Tibial artery (tissue), 4 donors: ENCODE data around the gene ARHGEF7.

ENCODE experiments used
- DNase-seq, 2 donors: peaks; one replicate each; pipeline ENCODE4 v3.0.0-alpha.2; 2019
- H3K27ac ChIP-seq, 2 donors: fragments of 200-600 bp; sonication (generic) in 1 of 2; 1 replicate in 1 of 2; 2 replicates in 1 of 2; pipeline ENCODE4 v1.5.1; 2018 to 2019; ENCODE audit warnings: mild to moderate bottlenecking in 1 of 2
- H3K27me3 ChIP-seq, 2 donors: fragments of 200-600 bp; sonication (generic) in 1 of 2; one replicate each; pipeline versions ENCODE4 v1.5.1 to v1.6.0; 2016 to 2019
- H3K36me3 ChIP-seq, 3 donors: fragments of 200-600 bp; sonication (generic) in 2 of 3; one replicate each; pipeline ENCODE4 v1.5.1; 2016 to 2019; ENCODE audit warnings: mild to moderate bottlenecking in 2 of 3
- H3K4me1 ChIP-seq, 4 donors: fragments of 200-600 bp; sonication (generic) in 2 of 4; 1 replicate in 3 of 4; 2 replicates in 1 of 4; pipeline ENCODE4 v1.5.1; 2016 to 2019
- H3K4me3 ChIP-seq, 2 donors: fragments of 200-600 bp; sonication (generic) in 1 of 2; 1 replicate in 1 of 2; 2 replicates in 1 of 2; pipeline ENCODE4 v1.5.1; 2018 to 2019; ENCODE audit warnings: mild to moderate bottlenecking in 2 of 2
- H3K9me3 ChIP-seq, 3 donors: fragments of 200-600 bp; sonication (generic) in 1 of 3; one replicate each; pipeline ENCODE4 v1.5.1; 2016 to 2019
- CTCF ChIP-seq, 2 experiments: fragments of 200-600 bp in 1 of 2; fragments of 450-650 bp in 1 of 2; IDR thresholded peaks; one replicate each; pipeline ENCODE4 v1.5.1; 2017 to 2019; ENCODE audit warnings: antibody characterized with exemption in 2 of 2, mild to moderate bottlenecking in 1 of 2, moderate library complexity in 1 of 2
- intact Hi-C: fragments of 100-400 bp; cut with DNase I; formaldehyde crosslinking; loops from one replicate; pipeline ENCODE4 v1.15.0; 2023; ENCODE audit warnings: low total_unique reads

Gene ARHGEF7

GRCh38 chr13:111228262-111229144, 113.4 kb downstream of the ARHGEF7 start:
- peak overlapping the region in 1 of 2 donors; percentile 9 for H3K4me3 ChIP-seq
- no peaks in the 10 kb centered on the region for H3K9me3 ChIP-seq
- peaks cover 0 to 94% (median 23%) of the 10 kb centered on the region in 4 donors for H3K4me1 ChIP-seq
- peak overlapping the region; percentile 62 to 64 for H3K27ac ChIP-seq
- peak in 1 of 2 donors; percentile 88 for DNase-seq
- no peak for TF ChIP-seq CTCF (IDR thresholded peaks at IDR 0.05)
- H3K36me3 ChIP-seq, result peaks cover 0 to 14% (median 0%) of the 10 kb centered on the region in 3 donors
- H3K27me3 ChIP-seq, result no peaks in the 10 kb centered on the region
- intact Hi-C loops, result loop anchor here (10.0 kb wide), 1 partner anchor 46 kb away; no protein-coding TSS in a partner anchor

DNA sequence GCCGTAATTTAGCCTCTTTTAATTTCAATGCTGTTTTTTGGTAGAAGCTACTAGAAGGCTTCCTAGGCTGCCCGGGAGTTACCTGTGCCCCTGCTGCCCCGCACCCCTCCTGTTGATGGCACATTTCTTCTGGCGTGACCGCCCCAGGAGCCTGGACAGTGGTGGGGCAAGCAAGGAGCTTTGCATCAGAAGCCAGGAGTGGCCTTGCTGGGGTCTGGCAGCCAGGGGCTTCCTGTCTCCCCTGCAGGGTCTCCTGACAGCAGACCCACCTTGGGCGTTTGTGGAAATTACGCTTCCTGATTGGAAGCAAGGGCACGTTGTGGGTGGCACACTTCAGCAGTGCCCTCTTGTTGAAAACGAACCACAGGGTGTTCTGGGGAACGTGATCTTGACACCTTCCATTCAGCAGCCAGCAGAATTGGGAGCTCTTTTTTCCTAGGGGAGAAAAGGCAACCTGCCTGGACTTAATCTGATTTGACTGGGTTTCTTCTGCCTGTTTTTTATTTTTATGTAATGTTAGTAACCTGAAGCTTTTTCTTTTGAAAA, 115.3 kb downstream of the ARHGEF7 start:
- no peak overlapping the region for H3K4me3 ChIP-seq
- no peaks in the 10 kb centered on the region for H3K9me3 ChIP-seq
- peak overlapping the region; percentile 8 to 64 for H3K27ac ChIP-seq
- intact Hi-C loops, result no loop called here
- TF ChIP-seq CTCF (IDR thresholded peaks at IDR 0.05), result no peak
- peaks cover 0 to 75% (median 20%) of the 10 kb centered on the region in 4 donors for H3K4me1 ChIP-seq
- H3K36me3 ChIP-seq, result peaks cover 11 to 33% (median 14%) of the 10 kb centered on the region in 3 donors
- DNase-seq, result no peak
- no peaks in the 10 kb centered on the region for H3K27me3 ChIP-seq

DNA sequence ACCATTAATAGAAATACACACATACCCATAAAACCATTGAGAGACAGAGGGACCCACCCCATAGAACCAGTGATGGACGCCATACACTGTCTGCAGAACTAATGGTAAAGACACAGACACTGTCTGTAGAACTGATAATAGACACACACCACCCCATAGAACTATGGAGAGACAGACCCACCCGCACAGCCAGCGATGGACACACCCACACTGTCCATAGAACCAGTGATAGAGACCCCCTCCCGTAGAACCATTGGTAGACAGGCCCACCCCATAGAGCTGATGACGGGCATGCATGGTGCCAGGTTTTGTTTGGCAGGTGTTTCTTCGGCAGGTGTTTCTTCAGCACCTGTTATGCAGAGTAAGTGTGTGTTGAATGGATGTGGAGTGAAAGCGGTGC, 117.1 kb downstream of the ARHGEF7 start:
- Histone ChIP-seq H3K4me1 (peaks cover 0 to 58% (median 18%) of the 10 kb centered on the region in 4 donors), H3K36me3 (peaks cover 14 to 33% (median 19%) of the 10 kb centered on the region in 3 donors), H3K27ac (no peak overlapping the region), H3K9me3 (no peaks in the 10 kb centered on the region), H3K27me3 (no peaks in the 10 kb centered on the region), H3K4me3 (no peak overlapping the region)
- DNase-seq, result no peak
- TF ChIP-seq CTCF (IDR thresholded peaks at IDR 0.05), result no peak
- intact Hi-C loops, result no loop called here

DNA sequence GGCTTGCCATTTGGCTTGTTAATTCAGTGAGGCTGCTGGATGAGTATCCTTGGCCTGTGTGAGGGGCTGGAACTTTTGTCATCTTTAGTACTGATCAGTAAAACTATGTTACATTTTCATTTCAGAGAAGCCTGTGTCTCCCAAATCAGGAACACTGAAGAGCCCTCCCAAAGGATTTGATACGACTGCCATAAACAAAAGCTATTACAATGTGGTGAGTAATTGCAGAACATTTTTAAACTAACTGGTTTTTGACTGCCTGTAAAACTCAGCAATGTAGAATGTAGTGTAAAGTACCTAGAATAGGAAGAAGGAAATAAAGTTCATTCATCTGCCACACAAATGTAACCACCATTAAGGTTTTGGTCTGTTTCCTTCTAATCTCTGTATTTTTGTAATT, 118.0 kb downstream of the ARHGEF7 start:
- no peak overlapping the region for H3K4me3 ChIP-seq
- H3K27ac ChIP-seq, result no peak overlapping the region

More for the DNA sequence above, 118.0 kb downstream of the ARHGEF7 start:
- TF ChIP-seq CTCF (IDR thresholded peaks at IDR 0.05), result no peak
- Histone ChIP-seq H3K27me3 (no peaks in the 10 kb centered on the region), H3K4me1 (peaks cover 0 to 49% (median 14%) of the 10 kb centered on the region in 4 donors), H3K36me3 (peaks cover 14 to 32% (median 19%) of the 10 kb centered on the region in 3 donors), H3K9me3 (no peaks in the 10 kb centered on the region)
- intact Hi-C loops, result no loop called here
- no peak for DNase-seq
